Activated CD4-positive, alpha-beta T cell treated with anti-CD3 and anti-CD28 coated beads, Interleukin-2, Interleukin-6, amounts not matched to agents 100 ng/mL and 50 ng/mL, durations not matched to agents 16 hours and 8 hours (primary cell): ENCODE data around the gene CROCC.
"Not testable (repeated sequence)": the region's sequence is repeated elsewhere in the genome, so short reads cannot be mapped to it uniquely, and the experiment has no call there.

Experiments used
- DNase-seq: peaks from one replicate; pipeline ENCODE4 v3.0.0-alpha.2; 2020

CROCC gene

DNA sequence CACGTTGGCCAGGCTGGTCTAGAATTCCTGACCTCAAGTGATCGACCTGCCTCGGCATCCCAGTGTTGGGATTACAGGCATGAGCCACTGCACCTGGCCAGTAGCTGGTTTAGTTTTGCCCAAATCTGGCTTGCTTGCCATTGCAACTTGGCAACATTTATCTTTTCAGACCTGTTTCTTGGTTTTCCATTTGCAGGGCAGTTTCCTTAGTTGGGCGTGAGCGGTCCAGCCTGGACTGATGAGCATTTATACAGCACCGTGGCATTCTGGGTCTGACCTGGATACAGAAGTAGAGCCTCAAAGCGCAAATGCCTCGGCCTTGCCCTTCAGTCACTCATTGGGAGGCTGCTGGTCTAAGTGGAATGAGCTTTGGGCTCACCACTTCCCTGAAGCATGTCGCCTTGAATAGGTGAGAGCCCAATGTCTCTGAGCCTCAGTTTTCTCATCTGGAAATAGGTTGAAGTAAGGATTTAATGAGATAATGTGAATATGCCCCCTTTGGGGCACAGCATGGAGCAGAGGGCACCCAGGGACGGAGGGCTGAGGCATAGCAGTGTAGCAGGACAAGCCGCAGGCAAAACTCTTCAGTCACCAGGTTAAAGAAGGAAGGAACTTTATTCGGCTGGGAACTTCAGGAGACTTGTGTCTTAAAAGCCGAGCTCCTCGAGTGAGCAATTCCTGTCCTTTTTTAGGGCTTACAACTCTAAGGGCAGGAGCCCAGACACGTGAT lies 2.6 kb upstream of the CROCC start:
- not testable (repeated sequence) for DNase-seq

DNA sequence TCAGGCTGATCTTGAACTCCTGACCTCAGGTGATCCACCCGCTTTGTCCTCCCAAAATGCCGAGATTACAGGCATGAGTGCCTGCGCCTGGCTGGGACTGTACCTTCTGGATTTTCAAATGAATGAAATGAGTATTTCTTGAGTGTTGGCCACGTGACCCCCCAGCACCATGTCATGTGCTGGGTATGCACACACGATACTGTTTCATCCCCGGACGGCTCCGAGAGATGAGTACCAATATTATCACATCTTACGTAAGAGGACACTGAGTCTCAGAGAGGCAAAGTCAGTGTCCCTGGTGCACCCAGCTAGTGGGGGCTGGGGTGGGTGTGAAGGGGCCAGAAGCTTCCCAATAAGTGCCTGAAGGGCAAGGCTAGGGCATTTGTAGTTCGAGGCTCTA lies 780 bp upstream of the CROCC start:
- DNase-seq = no peak

DNA sequence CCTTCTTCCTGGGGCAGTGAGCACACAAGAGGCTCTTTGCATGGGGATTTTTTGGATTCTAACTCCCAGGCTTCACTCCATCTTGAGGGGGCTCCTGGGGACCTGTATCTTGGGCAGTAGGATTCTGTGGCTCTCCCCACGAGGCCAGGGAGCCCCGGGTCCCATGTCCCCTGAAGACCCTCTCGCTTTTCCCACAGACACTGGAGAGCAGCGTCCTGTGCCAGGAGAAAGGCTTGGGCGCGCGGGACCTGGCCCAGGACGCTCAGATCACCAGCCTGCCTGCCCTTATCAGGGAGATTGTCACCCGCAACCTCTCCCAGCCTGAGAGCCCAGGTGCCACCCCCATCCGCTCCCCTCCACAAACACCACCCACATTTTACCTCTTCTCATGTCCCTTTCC lies 735 bp downstream of the CROCC start:
- no peak for DNase-seq

- DNase-seq = no peak
Observed at GRCh38 chr1:16922885-16923431, 1.2 kb downstream of the CROCC start.

DNA sequence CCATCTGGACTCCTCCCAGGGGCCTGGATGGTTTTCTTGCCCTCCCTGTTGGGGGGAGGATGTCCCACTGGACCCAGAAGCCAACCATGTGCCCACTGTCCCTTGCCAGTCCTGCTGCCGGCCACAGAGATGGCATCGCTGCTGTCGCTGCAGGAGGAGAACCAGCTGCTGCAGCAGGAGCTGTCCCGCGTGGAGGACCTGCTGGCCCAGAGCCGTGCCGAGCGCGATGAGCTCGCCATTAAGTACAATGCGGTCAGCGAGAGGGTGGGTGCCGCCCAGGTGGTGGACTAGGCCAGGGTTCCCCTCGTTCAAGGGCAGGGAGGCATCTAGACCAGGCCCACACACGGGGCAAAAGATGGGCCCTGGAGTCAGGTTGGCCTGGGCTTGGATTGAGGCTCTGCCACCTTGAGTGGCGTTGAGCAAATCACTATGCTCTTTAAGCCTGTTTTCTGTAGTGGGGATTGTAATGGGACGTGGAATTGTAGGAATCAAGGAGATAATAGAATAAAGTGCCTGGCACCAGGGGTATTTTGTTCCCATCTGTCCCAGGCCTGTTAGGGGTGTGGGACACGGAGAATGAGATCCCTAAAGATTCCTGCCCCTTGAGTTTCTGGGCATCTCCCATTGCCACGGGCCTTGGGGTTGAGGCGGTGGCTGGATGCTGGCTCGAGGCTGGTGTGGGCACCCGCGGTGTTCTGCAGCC lies 2.6 kb downstream of the CROCC start:
- no peak for DNase-seq

GRCh38 chr1:16924919-16925477 lies 3.3 kb downstream of the CROCC start:
- no peak for DNase-seq

- no peak for DNase-seq
Observed at GRCh38 chr1:16925635-16926490, 4.1 kb downstream of the CROCC start.

DNA sequence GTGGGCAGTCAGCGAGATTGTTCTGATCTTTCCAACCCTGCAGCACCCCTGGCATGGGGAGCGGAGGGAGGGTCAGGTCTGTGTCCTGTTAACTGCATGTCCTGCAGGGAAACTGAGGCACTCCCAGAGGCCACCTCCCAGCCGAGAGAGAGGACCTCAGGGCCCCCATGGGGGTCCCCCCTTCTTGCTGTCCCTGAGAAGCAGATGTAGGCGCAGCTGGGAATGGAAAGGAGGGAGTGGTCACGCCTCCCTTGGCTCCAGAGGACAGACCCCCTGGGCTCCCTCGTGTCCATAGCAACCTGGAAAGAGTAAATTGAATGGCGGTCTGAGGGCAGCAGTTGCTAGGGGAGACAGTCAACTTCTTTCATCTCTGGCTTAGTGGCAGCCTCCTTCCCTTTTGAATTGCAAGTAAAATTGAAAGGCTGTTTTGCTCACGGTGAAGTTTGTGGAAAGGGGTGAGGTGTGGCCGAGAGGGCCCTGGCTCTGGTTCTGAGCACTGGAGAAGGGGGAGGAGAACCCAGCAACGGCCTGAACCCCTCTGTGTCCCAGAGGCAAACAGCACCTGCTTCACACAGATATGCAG lies 4.9 kb downstream of the CROCC start:
- DNase-seq = no peak

GRCh38 chr1:16927256-16927655 lies 5.5 kb downstream of the CROCC start:
- DNase-seq = no peak

DNA sequence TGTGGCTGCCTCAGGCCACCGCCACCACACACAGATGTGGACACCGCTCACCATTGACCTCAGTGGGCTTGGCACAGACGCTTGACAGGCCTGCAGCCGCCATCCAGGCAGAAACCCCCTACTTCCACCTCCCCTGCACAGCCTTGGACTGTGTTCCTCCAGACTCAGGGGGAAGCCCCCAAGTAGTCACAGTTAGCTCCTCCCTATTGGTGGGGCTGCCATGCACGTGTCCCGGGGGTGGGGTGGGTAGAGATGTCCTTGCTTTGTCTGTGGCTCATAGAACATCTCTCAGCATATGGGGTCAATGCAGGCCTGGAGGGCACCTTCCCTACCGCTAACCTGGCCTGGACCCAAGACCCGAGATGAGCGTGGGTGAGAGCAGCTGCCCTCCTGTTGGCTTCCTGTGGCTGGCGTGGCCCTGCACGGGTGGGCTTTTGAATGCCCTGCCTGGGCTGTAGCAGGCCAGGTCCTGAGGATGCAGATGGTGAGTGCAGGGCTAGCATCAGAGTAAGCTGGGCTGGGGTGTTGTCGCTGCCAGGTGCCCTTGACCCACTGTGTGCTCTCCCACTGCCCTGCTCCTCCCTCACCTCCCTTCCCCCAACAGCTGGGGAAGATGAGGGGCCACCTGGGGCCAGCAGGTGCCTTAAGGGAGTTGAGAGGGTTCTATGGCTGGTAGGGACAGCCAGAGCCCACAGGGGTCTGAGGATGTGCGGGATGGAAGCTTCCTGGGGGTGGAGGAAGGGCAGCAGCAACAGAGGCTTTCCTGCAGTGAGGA lies 6.2 kb downstream of the CROCC start:
- no peak for DNase-seq

DNA sequence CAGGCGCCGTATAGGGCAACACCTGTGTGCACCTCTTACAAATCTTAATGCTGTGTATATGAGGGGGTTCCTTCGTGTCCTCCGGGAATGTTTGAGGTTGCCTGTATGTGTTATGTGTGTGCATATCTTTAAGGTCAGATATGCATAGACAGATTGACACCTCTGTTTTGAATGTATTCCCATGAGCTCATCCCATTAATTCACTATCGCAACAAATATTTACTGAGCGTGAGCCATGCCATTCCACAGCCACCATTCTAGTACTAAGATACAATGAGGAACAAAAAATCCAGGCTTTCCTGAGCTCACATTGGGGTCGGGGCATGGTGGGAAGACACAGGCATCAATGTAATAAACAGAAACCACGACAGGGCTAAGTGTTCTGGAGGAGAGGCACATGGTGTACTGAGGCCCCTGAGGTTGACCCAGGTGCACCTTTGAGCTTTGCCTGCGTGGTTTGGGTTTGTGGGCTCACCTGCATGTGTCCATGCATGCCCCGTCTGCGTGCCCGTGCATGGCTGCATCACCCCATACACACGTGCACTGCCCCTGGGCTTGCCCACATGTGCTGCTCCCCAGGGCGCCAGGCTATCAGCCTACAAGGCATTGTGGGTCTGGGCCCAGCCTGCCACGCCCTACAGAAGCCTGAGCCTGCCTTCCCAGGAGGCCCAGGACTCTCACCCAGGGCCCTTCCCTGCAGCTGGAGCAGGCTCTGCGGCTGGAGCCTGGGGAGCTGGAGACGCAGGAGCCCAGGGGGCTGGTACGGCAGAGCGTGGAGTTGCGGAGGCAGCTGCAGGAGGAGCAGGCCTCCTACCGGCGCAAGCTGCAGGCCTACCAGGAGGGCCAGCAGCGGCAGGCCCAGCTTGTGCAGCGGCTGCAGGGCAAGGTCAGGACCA lies 7.7 kb downstream of the CROCC start:
- DNase-seq = not testable (repeated sequence)

DNA sequence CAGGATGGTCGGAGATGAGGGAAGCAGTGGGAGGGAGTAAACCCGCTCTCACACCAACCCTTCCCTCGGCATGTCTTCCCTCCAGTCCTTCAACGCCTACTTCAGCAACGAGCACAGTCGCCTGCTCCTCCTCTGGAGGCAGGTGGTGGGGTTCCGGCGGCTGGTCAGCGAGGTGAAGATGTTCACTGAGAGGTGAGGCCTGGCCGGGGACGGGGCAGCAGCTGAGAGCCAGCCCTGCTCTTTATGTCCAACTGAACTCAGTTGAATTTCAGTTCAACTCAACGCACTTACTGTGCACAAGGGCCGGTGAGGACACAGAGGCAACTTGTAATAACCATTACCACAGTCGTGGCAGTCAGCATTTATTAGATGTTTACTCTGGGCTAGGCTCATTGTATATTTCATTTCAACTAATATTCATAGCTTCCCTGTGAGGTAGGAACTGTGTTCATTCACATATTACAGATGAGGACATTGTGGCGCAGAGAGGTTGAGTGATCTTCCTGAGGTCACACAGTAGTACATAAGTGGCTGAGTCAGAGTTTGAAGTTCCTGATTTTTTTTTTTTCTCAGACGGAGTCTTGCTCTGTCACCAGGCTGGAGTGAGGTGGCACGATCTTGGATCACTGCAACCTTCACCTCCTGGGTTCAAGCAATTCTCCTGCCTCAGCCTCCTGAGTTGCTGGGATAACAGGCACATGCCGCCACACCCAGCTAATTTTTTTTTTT lies 9.6 kb downstream of the CROCC start:
- DNase-seq = not testable (repeated sequence)

DNA sequence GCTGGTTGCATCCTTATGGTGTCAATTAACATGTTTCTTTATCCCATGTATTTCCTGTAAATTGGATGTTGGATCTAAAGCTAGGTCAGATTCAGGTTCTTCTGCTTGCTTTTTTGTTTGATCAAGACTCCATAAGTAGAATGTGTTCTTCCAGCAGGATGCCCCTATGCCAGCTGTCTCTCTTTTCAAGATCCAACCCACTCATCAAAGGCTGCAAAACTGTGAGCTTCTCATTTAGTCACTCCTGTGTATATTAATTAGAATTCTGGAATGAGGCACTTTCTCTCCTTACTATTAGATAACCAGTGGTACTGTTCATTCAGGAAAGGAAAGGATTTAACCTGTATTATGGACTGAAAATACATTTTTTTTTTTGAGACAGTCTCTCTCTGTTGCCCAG lies 12.2 kb downstream of the CROCC start:
- not testable (repeated sequence) for DNase-seq

DNA sequence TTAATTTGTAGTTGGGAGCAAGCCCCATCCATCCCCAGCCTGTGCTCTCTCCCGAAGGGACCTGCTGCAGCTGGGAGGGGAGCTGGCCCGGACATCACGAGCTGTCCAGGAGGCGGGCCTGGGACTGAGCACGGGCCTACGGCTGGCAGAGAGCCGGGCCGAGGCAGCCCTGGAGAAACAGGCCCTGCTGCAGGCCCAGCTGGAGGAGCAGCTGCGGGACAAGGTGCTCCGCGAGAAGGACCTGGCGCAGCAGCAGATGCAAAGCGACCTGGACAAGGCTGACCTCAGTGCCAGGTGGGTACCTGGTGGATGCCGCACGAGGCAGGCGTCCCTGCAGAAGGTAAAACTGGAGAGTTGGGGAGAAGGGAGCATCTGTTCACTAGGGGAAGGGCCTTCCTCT lies 14.8 kb downstream of the CROCC start:
- not testable (repeated sequence) for DNase-seq

GRCh38 chr1:16938351-16939321 lies 16.9 kb downstream of the CROCC start:
- DNase-seq = no peak

DNA sequence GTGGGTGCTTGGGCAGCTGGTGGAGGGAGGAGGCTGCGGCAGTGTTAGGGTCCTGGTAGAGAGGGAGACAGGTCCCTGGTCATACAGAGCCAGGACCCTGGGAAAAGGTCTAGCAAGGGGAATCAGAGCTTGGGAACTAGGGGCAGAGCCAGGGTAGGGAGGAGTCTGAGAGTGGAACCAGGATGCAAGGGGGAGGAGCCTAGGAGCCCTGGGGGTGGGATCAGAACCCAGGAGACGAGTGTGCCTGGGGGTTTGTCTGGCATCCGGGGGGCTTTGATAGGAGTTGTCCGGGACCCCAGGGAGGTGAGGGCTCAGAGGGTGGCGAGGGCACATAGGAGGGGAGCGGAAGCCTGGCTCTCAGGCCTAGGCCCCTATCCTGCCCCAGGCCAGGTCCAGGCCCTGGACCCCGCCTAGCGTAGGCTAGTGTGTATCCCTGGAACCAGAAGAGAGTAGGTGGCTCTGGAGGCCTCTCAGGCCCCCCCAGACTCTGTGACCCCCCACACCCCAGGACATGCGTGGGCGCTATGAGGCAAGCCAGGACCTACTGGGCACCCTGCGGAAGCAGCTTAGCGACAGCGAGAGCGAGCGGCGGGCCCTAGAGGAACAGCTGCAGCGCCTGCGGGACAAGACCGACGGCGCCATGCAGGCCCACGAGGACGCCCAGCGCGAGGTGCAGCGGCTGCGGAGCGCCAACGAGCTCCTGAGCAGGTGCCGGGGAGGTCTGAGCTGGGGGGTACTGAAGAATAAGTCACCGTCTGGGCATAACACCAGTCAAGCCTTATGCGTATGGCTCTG lies 17.9 kb downstream of the CROCC start:
- not testable (repeated sequence) for DNase-seq

- no peak for DNase-seq
Observed at GRCh38 chr1:16944038-16944437, 22.3 kb downstream of the CROCC start.

DNA sequence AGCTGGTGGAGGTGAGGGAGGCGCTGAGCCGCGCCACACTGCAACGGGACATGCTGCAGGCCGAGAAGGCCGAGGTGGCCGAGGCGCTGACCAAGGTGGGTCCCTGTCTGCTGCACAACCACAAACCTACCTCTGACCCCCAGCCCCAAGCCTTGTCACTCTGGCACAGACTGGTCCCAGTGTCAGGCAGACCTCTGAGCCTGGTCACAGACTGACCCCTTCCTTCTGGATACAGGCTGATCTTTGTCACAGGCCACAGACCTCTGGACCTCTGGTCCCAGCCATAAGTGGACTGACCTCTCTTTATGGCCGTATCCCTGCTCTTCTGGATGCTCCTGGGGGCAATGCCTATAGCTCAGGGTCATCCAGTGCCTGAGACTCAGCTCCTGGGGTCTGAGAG lies 23.8 kb downstream of the CROCC start:
- not testable (repeated sequence) for DNase-seq
